GM19438 (cell line): ENCODE measurements around the gene FAM90A1.
"Not testable (repeated sequence)": the region's sequence is repeated elsewhere in the genome, so short reads cannot be mapped to it uniquely, and the experiment has no call there.

Source experiments
- ATAC-seq: cut with Tn5 transposase; IDR thresholded peaks from one replicate; pipeline ENCODE4 v1.9.1; 2021; ENCODE audit warnings: low read depth; ENCODE audit not compliant: unreplicated experiment

The FAM90A1 gene

DNA sequence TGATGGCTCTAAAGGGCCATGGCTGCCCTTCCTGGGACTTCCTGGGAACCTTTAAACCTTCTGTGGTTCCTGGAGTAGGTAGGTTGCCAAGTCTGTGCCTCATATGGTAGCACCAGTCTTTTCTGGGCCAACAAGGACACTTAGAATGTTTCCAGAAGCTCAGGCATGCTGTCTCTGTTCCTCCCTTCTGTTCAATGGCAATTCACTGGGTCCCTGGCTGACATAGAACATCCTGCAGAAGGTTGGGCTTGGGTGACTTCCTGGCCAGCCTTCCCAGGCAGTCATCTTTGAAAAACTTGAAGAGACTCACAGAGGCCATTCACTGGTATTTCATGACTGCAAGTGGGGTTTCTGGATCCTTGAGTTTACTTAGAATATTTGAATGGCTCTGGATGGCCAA is 46.1 kb downstream of the FAM90A1 start:
- not testable (repeated sequence) for ATAC-seq

- not testable (repeated sequence) for ATAC-seq
Observed at GRCh38 chr12:8179989-8180585, 47.3 kb downstream of the FAM90A1 start.

DNA sequence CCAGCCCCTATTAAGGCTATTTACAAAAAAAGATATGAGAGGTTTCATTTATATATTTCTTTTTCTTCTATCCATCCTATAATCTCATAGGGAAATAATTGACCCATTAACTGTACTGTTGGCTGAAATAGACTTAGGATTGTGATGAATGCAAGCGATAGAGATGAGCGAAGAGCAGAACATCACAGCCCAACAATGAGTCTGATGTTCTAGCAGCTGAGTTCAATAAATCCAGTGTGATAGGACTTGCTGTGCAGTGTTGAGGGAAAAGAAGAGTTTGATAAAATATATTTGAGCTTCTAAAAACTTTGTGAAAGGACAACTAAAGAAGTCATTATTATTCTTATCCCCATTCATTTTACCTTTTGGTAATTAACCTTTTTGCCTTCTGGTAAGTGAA is 54.5 kb downstream of the FAM90A1 start:
- not testable (repeated sequence) for ATAC-seq
